ENCODE measurements around the gene ZNF491. TPM values are rescaled to one million over a fixed set of nuclear protein-coding genes. Genes with fewer than 3 reads are reported as not detected.

Gene ZNF491
- polyA plus RNA-seq, 1 donor (not counting 4 experiments of a cell fraction or from before 2014, with no cell fraction given) = 0.76 TPM

- FAIRE-seq = no peak
- no peak overlapping the region for H2AFZ ChIP-seq (ENCODE audit: control insufficient read depth, low read length)
- H3K4me1 ChIP-seq (ENCODE audit: control insufficient read depth, extremely low read depth, insufficient read depth, low read length) = no peaks in the 10 kb centered on the region
- no peaks in the 10 kb centered on the region for H3K9me1 ChIP-seq (ENCODE audit: control insufficient read depth, extremely low read depth, insufficient read depth, low read length)
- dilution Hi-C loops (cut with MboI; ENCODE audit: extremely low pct_ligation_motif_present, low sequenced_read_pairs) = no loop called here
- no peak for DNase-seq (ENCODE audit: low read depth, low spot score)
- H3K79me2 ChIP-seq (ENCODE audit: control insufficient read depth, insufficient read depth, low read length) = no peaks in the 10 kb centered on the region
- no peak overlapping the region for H3K4me3 ChIP-seq (ENCODE audit: control insufficient read depth in 2 of 3, extremely low read depth in 1 of 3, insufficient read depth in 2 of 3, low read depth in 1 of 3, low read length in 3 of 3)
- no peak for TF ChIP-seq CTCF (optimal IDR thresholded peaks at IDR 0.05 in 1 of 3, IDR thresholded peaks at IDR 0.05 in 1 of 3, conservative IDR thresholded peaks at IDR 0.05 in 1 of 3; ENCODE audit: extremely low read depth in 1 of 3, insufficient read depth in 2 of 3, low read length in 3 of 3)
- no peak for TF ChIP-seq EZH2 (IDR thresholded peaks at IDR 0.05; ENCODE audit: low read length)
- no peaks in the 10 kb centered on the region for H3K27me3 ChIP-seq (ENCODE audit: control insufficient read depth, extremely low read depth, insufficient read depth, low read length)
- H3K27ac ChIP-seq (ENCODE audit: control insufficient read depth, insufficient read depth, low read length) = no peak overlapping the region
- H3K9me3 ChIP-seq (ENCODE audit: control insufficient read depth, low read depth, low read length) = no peaks in the 10 kb centered on the region
- H4K20me1 ChIP-seq (ENCODE audit: control insufficient read depth, extremely low read depth, insufficient read depth, low read length) = no peaks in the 10 kb centered on the region
- no peaks in the 10 kb centered on the region for H3K36me3 ChIP-seq (ENCODE audit: control insufficient read depth in 2 of 2, extremely low read depth in 1 of 2, insufficient read depth in 2 of 2, low read length in 2 of 2)
- no peak overlapping the region for H3K4me2 ChIP-seq (ENCODE audit: control insufficient read depth, extremely low read depth, insufficient read depth, low read depth, low read length)
- H3K9ac ChIP-seq (ENCODE audit: control insufficient read depth, extremely low read depth, insufficient read depth, low read length) = no peak overlapping the region
Observed at GRCh38 chr19:11756965-11757364, 41.4 kb upstream of the ZNF491 start.

- Histone ChIP-seq H3K36me3 (ENCODE audit: control insufficient read depth in 2 of 2, extremely low read depth in 1 of 2, insufficient read depth in 2 of 2, low read length in 2 of 2) (no peaks in the 10 kb centered on the region), H3K4me2 (ENCODE audit: control insufficient read depth, extremely low read depth, insufficient read depth, low read depth, low read length) (no peak overlapping the region), H3K9ac (ENCODE audit: control insufficient read depth, extremely low read depth, insufficient read depth, low read length) (no peak overlapping the region), H3K27me3 (ENCODE audit: control insufficient read depth, extremely low read depth, insufficient read depth, low read length) (no peaks in the 10 kb centered on the region), H3K9me1 (ENCODE audit: control insufficient read depth, extremely low read depth, insufficient read depth, low read length) (no peaks in the 10 kb centered on the region), H3K9me3 (ENCODE audit: control insufficient read depth, low read depth, low read length) (no peaks in the 10 kb centered on the region), H3K4me1 (ENCODE audit: control insufficient read depth, extremely low read depth, insufficient read depth, low read length) (no peaks in the 10 kb centered on the region), H3K4me3 (ENCODE audit: control insufficient read depth in 2 of 3, extremely low read depth in 1 of 3, insufficient read depth in 2 of 3, low read depth in 1 of 3, low read length in 3 of 3) (no peak overlapping the region), H4K20me1 (ENCODE audit: control insufficient read depth, extremely low read depth, insufficient read depth, low read length) (no peaks in the 10 kb centered on the region), H2AFZ (ENCODE audit: control insufficient read depth, low read length) (no peak overlapping the region), H3K79me2 (ENCODE audit: control insufficient read depth, insufficient read depth, low read length) (no peaks in the 10 kb centered on the region), H3K27ac (ENCODE audit: control insufficient read depth, insufficient read depth, low read length) (no peak overlapping the region)
- no peak for FAIRE-seq
- no peak for DNase-seq (ENCODE audit: low read depth, low spot score)
- no peak for TF ChIP-seq CTCF (optimal IDR thresholded peaks at IDR 0.05 in 1 of 3, IDR thresholded peaks at IDR 0.05 in 1 of 3, conservative IDR thresholded peaks at IDR 0.05 in 1 of 3; ENCODE audit: extremely low read depth in 1 of 3, insufficient read depth in 2 of 3, low read length in 3 of 3)
- no peak for TF ChIP-seq EZH2 (IDR thresholded peaks at IDR 0.05; ENCODE audit: low read length)
- dilution Hi-C loops (cut with MboI; ENCODE audit: extremely low pct_ligation_motif_present, low sequenced_read_pairs) = no loop called here
Observed at GRCh38 chr19:11759805-11760204, 38.5 kb upstream of the ZNF491 start.
